NCI-H2081 (cell line): ENCODE data around the gene SHISA6.

Experiments
- DNase-seq, 2 experiments: peaks; one replicate each; lab custom pipeline; 2025; lab: John Stamatoyannopoulos, UW

SHISA6 gene

DNA sequence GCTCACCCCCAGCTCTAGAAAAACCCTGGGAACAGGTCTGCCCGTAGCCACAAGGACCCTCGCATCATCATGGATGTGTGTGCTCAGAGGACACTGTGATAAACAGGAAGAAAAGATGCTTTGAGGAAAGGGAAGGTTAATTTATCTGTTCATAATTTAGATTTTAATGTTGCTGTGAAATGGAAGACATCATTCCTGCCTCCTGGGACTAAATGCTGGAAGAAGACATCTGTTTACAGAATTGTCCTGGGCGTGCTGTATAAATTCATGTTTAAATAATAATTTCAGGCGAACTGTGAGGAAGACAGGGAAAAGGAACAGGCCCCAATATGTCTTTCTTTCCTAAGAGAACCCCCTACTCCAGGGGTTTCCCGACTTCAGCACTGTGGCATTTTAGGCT, 112.6 kb downstream of the SHISA6 start:
- DNase-seq = no peak

DNA sequence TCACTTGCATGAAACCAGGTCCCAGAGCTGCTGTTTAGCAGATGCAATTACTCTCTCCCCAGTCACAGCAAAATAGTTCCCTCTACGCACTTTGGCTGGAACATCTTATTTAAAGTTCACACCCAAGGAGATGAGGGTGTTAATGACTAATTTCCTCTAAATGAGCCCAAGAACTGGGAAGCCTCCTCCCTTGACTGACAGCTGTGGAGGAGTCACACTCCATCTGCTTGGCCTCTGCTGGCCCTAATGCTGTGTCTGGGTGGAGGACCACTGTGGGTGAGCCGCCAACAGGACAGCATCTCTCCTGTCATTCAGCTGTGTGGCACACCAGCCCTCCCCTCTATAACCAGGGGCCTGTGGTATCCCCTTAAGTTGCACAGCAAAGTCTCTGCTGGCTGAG, 115.4 kb downstream of the SHISA6 start:
- DNase-seq = no peak

DNA sequence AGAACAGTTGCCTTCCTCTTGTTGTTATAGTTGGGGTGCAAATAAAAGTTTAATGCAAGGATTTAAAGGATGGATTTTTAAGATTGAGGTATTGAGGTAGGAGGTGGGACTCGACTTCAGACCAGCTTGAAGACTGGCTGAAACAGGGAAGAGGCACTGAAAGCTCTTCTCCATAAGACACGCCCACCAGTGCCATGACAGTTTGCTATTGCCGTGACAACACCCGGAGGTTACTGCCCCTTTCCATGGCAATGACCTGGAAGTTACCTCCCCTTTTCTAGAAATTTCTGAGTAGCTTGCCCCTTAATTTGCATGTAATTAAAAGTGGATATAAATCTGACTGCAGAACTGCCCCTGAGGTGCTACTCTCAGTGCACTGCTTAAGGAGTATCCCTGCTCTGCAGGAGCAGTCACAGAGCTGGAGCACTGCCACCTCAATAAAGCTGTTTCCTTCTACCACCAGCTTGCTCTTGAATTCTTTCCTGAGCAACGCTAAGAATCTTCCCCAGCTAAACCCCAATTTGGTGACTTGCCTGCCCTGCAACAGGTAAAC, 122.6 kb downstream of the SHISA6 start:
- no peak for DNase-seq

DNA sequence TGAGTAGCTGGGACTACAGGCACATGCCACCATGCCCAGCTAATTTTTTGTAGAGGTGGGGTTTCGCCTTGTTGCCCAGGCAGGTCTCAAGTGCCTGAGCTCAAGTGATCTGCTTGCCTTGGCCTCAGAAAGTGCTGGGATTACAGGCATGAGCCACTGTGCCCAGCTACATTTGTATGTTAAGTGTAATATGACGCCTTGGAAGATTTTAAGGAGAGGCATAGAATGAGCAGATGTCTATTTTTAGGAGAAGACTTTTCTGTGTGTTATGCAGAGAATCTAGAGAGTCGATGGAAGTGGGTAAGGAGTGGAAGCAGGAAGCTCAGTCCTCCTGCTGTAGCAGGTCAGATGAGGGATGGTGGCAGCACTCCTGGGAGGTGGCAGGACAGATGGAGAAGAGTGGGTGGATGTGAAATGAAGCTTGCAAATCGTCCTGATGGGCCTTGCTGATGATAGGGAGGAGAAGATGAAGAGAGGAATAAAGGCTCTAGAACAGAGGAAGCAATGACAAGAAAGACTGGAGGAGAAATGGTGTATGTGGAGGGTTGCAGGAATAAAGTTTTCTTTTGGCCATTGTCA, 125.3 kb downstream of the SHISA6 start:
- DNase-seq = no peak

DNA sequence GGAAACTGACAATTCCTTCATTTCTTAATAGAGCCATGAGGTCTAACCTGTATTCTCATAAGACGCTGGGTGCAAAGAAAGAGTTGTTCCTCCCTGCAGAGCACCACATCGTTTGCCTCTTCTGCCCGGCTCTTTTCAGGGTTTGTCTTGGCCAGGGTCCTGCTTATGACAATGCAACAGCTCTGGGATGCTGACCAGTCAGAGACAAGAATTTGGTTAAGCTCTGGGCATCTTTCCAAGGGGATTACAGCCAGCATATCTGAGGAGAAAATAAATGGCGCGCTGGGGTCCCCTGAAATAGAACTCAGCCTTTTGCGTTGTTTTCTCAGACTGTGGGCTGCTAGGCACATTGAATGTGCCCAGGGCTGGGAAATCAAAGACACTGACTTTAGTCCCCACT, 128.6 kb downstream of the SHISA6 start:
- DNase-seq = no peak

DNA sequence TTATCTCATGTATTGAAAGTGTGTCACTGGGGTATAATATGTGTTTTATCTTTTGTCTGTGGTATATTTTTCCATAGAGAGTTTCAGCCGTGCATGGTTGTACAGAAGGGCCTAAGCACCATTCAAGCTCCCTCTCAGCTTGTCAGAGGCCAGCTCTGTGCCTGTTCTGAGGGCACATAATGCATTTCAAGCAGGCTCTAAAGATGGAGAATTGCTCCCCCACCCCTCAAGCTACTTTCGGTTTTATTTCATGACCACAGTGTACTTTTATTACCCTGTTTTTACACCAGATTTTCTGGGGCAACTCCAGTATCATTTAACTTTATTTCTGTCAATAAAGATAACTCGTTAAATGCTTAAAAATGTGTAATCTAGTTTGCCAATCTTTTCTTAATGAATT, 131.7 kb downstream of the SHISA6 start:
- no peak for DNase-seq

DNA sequence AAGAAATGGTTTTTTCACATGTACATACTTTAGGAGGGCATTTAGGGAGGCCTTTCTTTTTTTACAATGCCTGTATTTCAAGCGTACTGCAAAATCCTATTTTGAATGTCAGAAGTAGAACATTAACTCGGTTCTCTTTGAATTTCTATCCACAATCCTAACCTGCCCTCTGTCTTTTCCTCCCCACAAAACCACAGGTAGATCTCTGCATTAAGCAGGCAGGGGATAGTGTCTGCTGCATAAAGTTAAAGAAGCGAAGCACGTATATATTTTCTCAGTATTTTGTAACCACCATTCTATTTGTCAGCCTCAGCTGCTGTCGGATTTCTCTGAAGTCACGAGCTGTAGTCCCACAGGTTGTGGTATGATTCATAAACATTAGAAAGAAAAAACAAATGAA, 137.5 kb downstream of the SHISA6 start:
- no peak for DNase-seq

DNA sequence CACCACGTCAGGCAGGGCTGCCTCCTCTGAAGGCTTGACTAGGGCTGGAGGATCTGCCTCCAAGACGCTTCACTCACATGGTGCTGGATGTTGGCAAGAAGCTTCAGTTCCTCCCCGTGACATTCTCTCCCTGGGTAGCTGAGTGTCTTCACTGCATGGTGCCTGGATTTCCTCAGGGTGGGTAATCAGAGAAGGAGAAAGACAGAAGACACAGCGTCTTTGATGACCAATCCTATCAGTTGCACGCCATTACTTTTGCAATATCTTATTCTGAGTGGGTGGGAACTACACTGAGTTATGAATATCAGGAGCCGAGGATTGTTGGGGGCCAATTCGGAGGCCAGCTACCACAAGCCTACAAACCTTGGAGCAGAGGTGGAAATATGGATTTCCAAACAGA, 139.7 kb downstream of the SHISA6 start:
- DNase-seq = no peak

DNA sequence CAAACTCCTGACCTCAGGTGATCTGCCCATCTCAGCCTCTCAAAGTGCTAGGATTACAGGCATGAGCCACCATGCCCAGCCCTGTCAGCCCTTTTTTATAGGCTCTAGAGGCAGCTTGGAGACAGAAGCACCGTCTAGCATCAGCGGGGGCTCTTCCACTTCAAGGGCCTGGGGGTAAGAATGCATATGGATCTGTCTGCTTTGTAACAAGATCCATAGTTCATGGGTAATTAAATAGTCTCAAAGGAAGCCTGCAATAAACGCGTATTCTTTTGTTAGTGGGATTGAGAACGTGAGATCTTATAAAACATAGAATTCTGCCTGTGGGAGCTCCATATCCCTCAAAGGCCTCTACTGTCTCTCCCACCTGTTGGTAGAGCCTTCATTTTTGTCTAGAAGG, 142.1 kb downstream of the SHISA6 start:
- DNase-seq = no peak

DNA sequence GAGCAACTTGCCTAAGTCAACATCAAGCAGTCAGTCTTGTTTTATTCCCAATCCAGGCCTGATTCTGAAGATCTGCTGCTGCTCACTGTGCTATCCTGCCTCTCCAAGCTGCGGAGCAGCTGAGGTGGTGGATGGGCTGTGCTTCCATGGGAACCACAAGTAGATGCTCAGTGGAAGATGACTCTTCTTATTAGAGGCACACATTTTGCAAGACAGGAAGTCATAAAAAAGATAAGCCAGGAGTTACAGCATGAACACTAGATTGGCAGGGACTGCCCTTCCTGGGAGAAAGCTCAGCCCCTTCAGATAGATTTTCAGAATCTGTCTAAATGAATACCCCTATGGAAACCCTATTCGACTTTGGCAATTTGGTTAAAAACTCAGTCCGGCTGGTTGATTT, 143.1 kb downstream of the SHISA6 start:
- DNase-seq = no peak

DNA sequence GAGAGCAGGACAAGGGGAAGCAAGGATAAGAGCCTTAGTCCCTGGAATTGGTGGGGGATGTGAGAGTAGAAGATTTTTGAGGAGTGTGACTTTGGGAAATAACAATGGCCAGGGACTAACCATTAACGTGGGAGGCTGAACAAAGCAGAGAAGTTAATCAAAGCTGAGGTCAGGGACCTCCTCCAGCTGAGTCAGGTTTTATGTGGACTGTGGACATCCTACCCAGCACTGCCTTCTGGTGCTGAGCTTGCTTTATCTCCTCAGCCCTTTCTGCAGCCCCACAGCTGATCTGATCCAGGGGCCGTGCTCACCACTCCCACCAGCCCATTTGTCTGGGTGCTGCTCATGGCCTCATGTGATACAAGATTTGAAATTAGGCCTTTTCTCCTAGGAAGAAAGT, 146.6 kb downstream of the SHISA6 start:
- DNase-seq = no peak

DNA sequence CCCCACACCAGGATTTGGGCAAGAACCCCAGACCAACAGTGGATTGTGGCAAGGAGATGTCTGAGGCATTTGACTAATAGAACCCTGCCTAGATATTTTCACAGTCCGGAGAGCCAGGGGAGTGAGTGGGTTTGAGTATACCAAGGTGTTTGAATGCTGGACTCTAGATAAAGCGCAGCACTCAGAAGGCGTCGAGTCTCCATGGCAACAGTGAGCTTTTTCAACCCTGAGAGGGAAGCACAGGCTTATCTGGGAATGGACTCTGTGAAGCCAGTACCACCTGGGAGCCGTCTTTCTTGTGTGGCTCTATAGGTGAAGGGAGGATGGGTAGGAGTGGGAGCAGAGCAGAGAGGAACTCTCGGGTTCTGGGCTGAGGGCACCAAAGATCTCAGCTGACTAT, 147.0 kb downstream of the SHISA6 start:
- no peak for DNase-seq

DNA sequence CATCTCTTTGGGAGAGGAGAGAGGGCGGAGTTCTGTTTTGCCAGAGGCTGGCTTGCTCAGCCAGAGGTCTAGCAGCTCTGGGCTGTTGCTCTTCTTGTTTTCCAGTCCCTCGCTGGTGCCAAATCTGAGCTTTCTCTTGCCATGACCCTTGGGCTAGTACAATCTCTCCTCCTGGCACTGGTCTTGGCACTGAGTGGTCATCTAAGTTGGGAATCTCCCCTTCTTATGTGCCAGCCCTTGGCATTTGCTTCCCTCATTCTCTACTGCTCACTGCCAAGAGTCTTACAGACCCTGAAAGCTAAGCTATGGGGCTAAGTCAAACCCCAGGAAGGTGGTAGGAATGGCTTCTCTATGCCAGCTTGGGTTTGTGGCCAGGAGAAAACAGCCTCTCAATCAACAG, 148.6 kb downstream of the SHISA6 start:
- DNase-seq = no peak

DNA sequence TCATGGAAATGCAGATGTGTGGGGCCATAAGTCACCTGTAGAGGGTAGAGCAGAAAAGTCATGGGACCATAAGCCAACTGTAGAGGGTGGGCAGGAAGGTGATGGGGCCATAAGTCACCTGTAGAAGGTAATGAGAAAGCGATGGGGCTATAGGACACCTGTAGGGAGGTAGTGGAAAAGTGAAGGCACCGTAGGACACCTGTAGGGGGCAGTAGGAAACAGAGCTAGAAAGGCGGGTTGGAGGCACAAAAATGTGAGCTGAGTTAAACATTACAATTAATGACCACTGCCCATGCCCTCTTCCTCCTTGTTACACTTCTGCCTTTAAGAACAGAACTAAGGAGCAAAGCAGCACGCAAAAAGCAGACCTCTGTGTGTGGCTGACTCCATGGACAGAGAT, 150.1 kb downstream of the SHISA6 start:
- DNase-seq = no peak

DNA sequence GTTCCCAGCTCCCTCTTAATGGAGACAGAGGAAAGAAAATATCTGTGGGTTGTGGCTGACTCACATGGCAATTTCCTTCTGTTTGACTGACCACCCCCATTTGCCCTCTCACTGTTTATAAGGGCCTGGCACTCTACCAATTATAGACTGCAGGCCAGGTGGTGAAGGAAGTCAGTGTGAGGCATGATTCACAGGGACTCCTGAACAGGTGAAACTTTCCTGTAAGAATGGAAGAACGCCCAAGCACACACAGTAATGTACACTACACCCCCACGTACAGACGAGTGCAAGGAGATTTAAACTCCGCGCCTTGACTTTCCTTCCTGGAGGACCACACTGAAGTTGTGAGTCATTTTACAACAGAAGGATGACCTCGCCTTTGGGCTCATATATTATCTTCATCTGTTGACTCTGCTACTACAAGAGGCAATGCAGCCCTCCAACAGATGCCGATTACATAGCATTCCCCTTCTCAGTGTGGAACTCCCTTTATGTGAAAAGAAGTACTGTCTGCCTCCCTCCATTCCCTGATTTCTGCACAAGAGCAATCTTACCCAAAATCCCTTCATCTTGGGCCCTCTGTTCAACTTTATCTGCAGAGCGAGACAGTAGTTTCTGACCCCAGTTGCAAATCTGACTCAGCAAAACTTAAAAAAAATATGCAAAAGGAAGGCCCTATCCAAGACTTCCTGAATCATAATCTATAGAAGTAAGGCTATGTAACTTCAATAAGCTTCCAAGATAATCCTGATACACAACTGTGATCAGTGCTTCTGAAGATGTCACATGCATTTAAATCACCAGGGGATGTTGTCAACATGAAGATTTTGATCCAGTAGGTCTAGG, 163.6 kb downstream of the SHISA6 start:
- DNase-seq = no peak

DNA sequence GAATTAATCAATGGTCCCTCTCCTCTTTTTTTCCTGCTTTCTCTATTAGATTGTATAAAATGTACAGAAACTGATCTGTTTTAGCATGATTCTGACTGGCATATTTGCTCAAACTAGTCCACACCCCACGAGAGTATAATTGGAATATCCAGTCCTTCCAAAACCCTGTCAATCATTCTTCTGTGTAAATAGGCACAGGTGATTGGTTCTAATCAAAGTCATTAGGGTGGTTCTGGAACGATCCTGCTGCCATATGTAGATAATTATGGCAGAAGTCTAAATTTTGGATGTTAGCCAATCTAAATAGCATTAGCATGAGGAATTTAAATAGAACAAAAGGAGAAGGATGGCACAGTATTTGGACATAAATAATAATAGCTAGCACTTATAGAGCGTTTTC, 165.7 kb downstream of the SHISA6 start:
- no peak for DNase-seq

DNA sequence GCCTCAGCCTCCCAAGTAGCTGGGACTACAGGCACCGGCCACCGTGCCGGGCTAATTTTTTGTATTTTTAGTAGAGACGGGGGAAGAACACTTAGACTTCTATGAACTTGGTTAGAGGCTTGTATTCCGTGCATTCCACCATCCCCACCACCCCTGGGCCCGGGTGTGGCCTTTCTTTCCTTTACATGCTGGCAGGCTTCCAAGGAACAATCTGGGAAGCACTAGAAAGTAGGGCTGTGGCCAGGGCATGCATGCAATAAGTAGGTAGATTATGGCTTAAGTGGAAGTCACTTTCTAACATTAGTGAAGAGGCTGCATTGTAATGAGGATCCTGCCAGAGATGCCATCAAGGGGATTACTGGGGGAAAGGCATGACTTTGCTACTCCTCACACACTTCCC, 171.6 kb downstream of the SHISA6 start:
- DNase-seq = no peak

DNA sequence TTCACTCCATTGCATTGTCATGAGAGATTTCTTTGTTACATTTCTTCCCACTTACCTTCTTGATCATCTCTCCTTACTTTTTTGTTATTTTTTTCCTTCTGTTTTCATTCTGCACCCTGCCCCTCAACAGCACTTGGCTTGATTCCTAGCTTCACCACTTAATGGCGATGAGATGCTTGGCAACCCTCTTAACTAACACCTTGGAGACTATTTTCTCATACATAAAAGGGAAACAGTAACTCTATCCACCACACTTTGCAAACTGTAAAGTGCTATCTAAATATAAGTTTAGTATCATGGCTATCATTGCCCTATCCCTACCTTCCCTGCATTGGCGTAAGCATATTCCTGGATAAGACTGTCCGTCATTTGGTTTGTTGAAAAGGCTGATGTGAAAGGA, 177.3 kb downstream of the SHISA6 start:
- DNase-seq = no peak

DNA sequence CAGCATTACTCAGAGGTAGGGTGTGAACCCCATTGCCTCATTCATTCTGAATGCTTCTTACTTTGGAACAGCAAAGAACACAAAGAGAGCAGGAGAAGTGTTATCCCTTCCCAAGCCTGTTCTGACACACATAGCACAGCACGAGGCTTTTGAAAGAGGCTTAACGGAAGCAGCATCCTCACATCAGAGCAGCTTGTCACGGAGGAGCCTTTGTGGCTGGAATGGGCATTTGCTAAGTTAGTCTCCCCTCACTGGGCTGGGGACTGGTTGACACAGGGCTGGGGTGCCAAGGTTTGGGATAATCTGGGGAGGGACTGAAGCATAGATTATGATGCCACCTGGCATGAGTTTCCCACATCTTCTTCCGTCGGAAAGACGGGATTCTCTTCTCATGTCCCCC, 189.7 kb downstream of the SHISA6 start:
- no peak for DNase-seq

DNA sequence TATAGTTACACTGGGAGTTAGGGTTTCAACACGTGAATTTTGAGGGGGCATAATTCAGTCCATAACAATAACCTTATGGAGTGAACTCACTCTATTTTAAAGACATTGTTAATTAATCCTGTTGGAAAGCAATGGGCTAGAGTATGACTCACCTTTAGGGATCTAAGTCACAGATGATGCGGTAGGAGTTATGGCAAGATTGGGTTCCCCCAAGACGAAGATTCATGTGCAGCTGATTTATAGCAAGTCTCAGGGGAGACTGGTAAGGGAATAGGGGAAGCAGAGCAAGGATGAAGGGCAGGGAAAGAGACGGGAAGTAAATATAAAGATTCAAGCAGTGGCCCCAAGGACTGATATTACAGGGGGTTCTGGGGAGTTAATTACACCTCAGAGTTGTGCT, 197.7 kb downstream of the SHISA6 start:
- no peak for DNase-seq

DNA sequence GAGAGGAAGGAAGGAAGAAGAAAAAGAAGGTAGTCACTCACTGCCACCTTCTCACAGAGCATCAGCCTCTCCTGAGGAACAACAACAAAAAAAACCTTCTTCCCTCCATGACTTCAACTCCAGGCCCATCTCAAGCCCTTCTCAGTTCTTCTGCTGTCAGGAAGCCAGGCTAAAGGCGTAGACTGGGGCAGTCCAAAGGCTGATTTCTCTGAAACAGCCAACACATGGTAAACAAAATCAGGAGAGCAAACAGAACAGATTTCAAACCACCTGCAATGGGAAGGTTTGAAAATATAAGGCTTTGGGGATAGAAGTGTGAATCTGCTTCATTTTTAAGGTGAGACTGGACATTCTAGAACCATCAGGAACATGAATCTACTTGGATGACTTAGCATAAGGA, 200.0 kb downstream of the SHISA6 start:
- no peak for DNase-seq

DNA sequence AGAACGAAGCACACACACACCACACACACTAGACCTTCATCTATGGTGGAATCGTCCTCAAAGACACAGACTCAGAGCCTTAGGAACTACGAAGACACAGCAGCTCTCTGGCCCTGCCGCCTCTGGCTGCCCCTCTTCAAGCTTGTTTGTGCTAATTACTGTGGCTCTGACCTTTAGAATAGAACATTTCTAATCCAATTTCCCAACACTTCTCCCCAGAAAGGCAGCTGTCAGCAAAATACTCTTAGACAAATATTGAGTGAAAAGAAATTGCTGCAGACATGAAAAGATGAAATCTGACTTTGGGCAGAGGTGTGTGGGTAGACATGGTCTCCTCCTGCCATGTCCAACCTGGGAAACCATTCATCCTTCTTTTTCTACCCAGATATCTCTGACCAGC, 205.3 kb downstream of the SHISA6 start:
- no peak for DNase-seq

DNA sequence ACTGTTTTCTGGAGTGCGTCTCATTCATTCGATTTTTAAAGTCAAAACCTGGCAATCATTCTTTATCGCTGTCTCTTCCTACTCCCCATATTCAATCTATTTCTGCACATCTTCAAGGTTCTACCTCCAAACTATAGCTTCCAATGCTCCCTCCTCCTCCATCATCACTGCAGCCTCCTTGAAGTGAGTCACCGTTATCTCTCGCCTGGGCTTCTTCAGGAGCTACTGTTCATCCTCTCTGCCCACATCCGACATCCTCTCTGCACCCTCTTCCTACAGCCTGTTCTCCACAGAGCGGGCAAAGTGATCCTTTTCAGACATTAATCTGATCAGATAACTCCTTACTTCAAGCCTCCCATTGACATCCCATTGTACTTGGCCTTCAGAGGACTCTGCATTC, 213.1 kb downstream of the SHISA6 start:
- DNase-seq = no peak

DNA sequence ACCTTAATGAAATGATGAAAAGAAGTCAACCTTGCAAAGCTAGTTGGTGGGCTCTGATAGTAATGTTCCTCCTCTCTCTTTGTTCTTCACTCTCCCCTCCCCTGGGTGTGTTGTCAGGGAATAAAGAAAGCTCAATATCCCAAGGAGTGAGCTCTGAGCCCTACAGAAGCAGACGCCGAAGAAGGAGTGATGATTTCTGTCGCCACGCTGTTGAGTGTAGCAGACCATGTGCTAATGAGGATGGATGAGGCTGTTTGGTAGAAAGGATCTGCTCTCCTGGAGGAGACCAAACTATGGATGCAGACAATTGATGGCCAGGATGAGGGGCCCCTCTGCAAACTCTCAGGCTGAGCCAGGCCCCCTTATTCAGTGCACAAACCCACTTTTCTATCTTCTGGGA, 217.3 kb downstream of the SHISA6 start:
- DNase-seq = no peak
